ENCODE data around the gene TMEM205. TPM values are rescaled to one million over a fixed set of nuclear protein-coding genes. Genes with fewer than 3 reads are reported as not detected.

TMEM205 gene
- total and polyA plus RNA-seq, 4 donors: 101 to 166 (median 127) TPM

DNA sequence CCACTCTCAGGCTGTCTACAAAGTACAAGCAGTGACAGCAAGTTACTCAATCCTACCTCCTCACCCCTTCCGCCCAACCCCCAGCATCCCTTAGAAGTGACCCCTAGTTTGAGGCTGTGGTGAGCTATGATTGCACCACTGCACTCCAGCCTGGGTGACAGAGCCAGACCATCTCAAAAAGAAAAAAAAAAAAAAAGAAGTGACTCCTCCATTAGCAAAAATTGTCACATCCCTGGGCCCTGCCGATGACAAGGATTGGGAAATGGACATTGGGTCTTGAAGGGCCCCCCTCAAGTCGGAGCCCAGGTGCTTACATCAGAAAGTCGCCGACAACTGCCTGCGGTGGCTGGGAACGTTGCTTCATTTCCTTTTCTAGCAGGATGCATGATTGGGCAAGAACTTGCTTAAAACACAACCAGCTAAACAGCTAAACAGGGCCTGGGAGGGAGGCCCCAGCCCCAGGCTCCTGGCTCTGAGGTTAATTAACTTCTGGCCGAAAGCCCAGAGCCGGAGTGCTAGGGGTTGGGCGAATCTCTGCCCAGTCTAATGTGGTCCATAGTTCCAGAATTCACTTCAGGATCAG lies 21.9 kb downstream of the TMEM205 start:
- ATAC-seq (ENCODE audit: insufficient read depth, low FRiP score) (peak; percentile 86), DNase-seq (peak; percentile 92 to 97 (median 95))
- peak overlapping the region in 1 of 2 donors; percentile 87 for H3K9ac ChIP-seq (ENCODE audit: insufficient read depth in 1 of 2, low read length in 2 of 2)
- WGBS, 2 donors: 5 to 8% methylated on average over 10 of the region's 10 CpGs
- peaks cover 0 to 37% (median 20%) of the 10 kb centered on the region in 5 donors for H3K4me1 ChIP-seq (ENCODE audit: control insufficient read depth in 5 of 5, insufficient read depth in 5 of 5, low read length in 5 of 5)
- no peak overlapping the region for H3K4me3 ChIP-seq
- no peaks in the 10 kb centered on the region for H3K27me3 ChIP-seq (ENCODE audit: control insufficient read depth in 3 of 3, insufficient read depth in 3 of 3, low read length in 2 of 3)
- TF ChIP-seq, protein P1, sequence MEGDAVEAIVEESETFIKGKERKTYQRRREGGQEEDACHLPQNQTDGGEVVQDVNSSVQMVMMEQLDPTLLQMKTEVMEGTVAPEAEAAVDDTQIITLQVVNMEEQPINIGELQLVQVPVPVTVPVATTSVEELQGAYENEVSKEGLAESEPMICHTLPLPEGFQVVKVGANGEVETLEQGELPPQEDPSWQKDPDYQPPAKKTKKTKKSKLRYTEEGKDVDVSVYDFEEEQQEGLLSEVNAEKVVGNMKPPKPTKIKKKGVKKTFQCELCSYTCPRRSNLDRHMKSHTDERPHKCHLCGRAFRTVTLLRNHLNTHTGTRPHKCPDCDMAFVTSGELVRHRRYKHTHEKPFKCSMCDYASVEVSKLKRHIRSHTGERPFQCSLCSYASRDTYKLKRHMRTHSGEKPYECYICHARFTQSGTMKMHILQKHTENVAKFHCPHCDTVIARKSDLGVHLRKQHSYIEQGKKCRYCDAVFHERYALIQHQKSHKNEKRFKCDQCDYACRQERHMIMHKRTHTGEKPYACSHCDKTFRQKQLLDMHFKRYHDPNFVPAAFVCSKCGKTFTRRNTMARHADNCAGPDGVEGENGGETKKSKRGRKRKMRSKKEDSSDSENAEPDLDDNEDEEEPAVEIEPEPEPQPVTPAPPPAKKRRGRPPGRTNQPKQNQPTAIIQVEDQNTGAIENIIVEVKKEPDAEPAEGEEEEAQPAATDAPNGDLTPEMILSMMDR (IDR thresholded peaks at IDR 0.05; ENCODE audit: control extremely low read depth, extremely low read depth): no peak
- H3K27ac ChIP-seq (ENCODE audit: low read depth in 1 of 2, low read length in 1 of 2): peak overlapping the region; percentile 37 to 85
- H3K36me3 ChIP-seq (ENCODE audit: control insufficient read depth in 4 of 4, insufficient read depth in 4 of 4, low read length in 4 of 4): peaks cover 0 to 13% (median 5%) of the 10 kb centered on the region in 4 donors
- H3K9me3 ChIP-seq (ENCODE audit: control insufficient read depth in 4 of 4, insufficient read depth in 3 of 4, low read length in 3 of 4): no peaks in the 10 kb centered on the region

DNA sequence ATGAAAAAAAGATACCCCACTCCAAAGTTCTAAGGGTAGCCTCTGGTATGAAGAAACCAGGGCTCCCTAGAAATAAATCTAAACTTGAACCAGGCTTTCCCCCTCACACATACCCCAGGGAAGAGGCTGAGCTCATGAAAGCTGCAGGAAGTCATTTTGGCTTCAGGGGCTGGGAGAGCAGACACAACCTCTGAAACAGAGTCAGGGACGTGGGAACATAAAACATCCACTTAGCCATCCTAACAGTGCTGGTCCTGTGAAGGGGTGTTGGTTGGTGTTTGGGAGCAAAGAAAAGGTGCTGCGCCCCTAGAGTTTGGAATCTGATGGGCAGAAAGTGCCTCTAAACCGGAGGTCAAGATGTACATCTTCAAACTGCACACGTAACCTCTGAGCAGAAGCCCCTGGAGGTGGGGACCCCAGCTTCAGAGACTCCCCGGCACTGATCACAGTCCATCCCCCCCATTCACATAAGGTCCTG lies 22.4 kb downstream of the TMEM205 start:
- no peak overlapping the region for H3K4me3 ChIP-seq
- peak overlapping the region; percentile 37 to 85 for H3K27ac ChIP-seq (ENCODE audit: low read depth in 1 of 2, low read length in 1 of 2)

DNA sequence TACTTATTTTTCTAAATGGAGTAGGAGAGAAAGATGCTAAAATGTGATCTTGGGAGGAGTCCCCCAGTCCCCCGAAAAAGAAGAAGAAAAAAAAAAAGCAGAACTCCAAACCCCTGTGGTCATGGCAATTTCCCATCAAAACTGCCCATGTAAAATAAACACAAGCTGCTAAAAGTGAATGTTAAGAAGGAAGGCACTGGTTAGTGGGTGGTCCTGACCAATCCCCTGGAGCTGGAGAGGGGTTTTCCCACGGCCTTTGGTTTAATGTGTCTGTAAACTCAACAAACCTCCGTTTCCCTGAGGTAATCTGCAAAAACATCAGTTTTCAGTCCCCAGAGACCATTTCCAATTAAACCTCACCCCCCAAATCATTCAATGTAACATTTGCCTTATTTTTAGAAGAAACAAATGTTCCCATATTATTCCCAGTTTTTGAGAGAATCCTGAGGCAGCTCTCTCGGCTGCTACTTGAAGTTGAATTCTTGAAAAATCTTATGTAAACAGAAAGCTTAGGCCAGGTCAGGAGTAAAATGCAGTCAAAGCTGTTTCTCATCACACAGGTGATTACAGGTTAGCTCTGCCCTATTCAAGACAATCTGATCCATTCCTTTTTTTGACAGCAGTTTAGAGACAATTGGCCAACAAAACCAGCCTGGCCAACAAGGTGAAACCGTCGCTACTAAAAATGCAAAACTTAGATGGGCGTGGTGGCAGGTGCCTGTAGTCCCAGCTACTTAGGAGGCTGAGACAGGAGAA lies 23.6 kb downstream of the TMEM205 start:
- 36 to 42% methylated on average over 7 of the region's 7 CpGs for WGBS, 2 donors
- TF ChIP-seq, protein P1 (IDR thresholded peaks at IDR 0.05; ENCODE audit: control extremely low read depth, extremely low read depth): no peak
- peaks cover 0 to 37% (median 20%) of the 10 kb centered on the region in 5 donors for H3K4me1 ChIP-seq (ENCODE audit: control insufficient read depth in 5 of 5, insufficient read depth in 5 of 5, low read length in 5 of 5)
- no peak overlapping the region for H3K4me3 ChIP-seq
- peak overlapping the region in 1 of 2 donors; percentile 55 for H3K9ac ChIP-seq (ENCODE audit: insufficient read depth in 1 of 2, low read length in 2 of 2)
- no peaks in the 10 kb centered on the region for H3K9me3 ChIP-seq (ENCODE audit: control insufficient read depth in 4 of 4, insufficient read depth in 3 of 4, low read length in 3 of 4)
- H3K27ac ChIP-seq (ENCODE audit: low read depth in 1 of 2, low read length in 1 of 2): no peak overlapping the region
- peaks cover 0 to 10% (median 4%) of the 10 kb centered on the region in 4 donors for H3K36me3 ChIP-seq (ENCODE audit: control insufficient read depth in 4 of 4, insufficient read depth in 4 of 4, low read length in 4 of 4)
- ATAC-seq (ENCODE audit: insufficient read depth, low FRiP score) (no peak), DNase-seq (peak; percentile 33 to 61 (median 50))
- no peaks in the 10 kb centered on the region for H3K27me3 ChIP-seq (ENCODE audit: control insufficient read depth in 3 of 3, insufficient read depth in 3 of 3, low read length in 2 of 3)

More for the DNA sequence above, 22.4 kb downstream of the TMEM205 start:
- H3K36me3 ChIP-seq (ENCODE audit: control insufficient read depth in 4 of 4, insufficient read depth in 4 of 4, low read length in 4 of 4): peaks cover 0 to 13% (median 4%) of the 10 kb centered on the region in 4 donors
- ATAC-seq (ENCODE audit: insufficient read depth, low FRiP score): no peak
- no peaks in the 10 kb centered on the region for H3K27me3 ChIP-seq (ENCODE audit: control insufficient read depth in 3 of 3, insufficient read depth in 3 of 3, low read length in 2 of 3)
- 22 to 36% methylated on average over 5 of the region's 5 CpGs for WGBS, 2 donors
- peak overlapping the region in 1 of 2 donors; percentile 87 for H3K9ac ChIP-seq (ENCODE audit: insufficient read depth in 1 of 2, low read length in 2 of 2)
- H3K9me3 ChIP-seq (ENCODE audit: control insufficient read depth in 4 of 4, insufficient read depth in 3 of 4, low read length in 3 of 4): no peaks in the 10 kb centered on the region
- peaks cover 0 to 37% (median 20%) of the 10 kb centered on the region in 5 donors for H3K4me1 ChIP-seq (ENCODE audit: control insufficient read depth in 5 of 5, insufficient read depth in 5 of 5, low read length in 5 of 5)
- TF ChIP-seq, protein P1 (IDR thresholded peaks at IDR 0.05; ENCODE audit: control extremely low read depth, extremely low read depth): no peak
- peak in 1 of 3 donors; percentile 21 for DNase-seq

Data from lung (tissue), 12 donors.